Measurements from ENCODE around the gene TXNRD3.

GRCh38 chr3:126622694-126623093 lies 32.2 kb downstream of the TXNRD3 start:
- TF ChIP-seq, protein P1, sequence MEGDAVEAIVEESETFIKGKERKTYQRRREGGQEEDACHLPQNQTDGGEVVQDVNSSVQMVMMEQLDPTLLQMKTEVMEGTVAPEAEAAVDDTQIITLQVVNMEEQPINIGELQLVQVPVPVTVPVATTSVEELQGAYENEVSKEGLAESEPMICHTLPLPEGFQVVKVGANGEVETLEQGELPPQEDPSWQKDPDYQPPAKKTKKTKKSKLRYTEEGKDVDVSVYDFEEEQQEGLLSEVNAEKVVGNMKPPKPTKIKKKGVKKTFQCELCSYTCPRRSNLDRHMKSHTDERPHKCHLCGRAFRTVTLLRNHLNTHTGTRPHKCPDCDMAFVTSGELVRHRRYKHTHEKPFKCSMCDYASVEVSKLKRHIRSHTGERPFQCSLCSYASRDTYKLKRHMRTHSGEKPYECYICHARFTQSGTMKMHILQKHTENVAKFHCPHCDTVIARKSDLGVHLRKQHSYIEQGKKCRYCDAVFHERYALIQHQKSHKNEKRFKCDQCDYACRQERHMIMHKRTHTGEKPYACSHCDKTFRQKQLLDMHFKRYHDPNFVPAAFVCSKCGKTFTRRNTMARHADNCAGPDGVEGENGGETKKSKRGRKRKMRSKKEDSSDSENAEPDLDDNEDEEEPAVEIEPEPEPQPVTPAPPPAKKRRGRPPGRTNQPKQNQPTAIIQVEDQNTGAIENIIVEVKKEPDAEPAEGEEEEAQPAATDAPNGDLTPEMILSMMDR (conservative IDR thresholded peaks at IDR 0.05; ENCODE audit: low read depth, low read length) = no peak
- no peak for TF ChIP-seq EZH2 (IDR thresholded peaks at IDR 0.05; ENCODE audit: low read length, unreplicated experiment)

Data from PC-3 (cell line).